OCI-LY1 (cell line): ENCODE results near the gene RNU2-63P.

ENCODE experiments used
- CTCF ChIP-seq: fragments of 200-600 bp; sonication (generic), shearing (Covaris generic); IDR thresholded peaks from 2 replicates; pipeline ENCODE4 v1.5.1; 2017; ENCODE audit warnings: mild to moderate bottlenecking, antibody characterized with exemption, low read length, moderate library complexity, mixed read lengths
- EZH2 ChIP-seq: fragments of 200-600 bp; sonication (generic), shearing (Covaris generic); IDR thresholded peaks from 2 replicates; pipeline ENCODE4 v1.8.0; 2017; ENCODE audit warnings: borderline replicate concordance, mixed run types, mild to moderate bottlenecking, antibody characterized with exemption, low read length, moderate library complexity, mixed read lengths

GRCh38 chr2:88002359-88002707 is 14.0 kb downstream of the RNU2-63P start:
- no peak for TF ChIP-seq CTCF
- no peak for TF ChIP-seq EZH2
